HepG2 (cell line): ENCODE data around the gene RBM47. TPM values are rescaled to one million over a fixed set of nuclear protein-coding genes. Genes with fewer than 3 reads are reported as not detected.

Experiments used
- ATAC-seq: fragments of 200-7000 bp; cut with Tn5 transposase; 3 replicates; pipeline ENCODE4 v1.9.1; 2020; ENCODE audit warnings: mild to moderate bottlenecking, moderate library complexity
- BruUV-seq: library from RNA; stranded (reverse); fragments of 400-500 nt; replicated peaks from 2 replicates; lab custom pipeline; 2021; lab: Mats Ljungman, UMichigan
- CTCF ChIA-PET: fragments of 300-600 bp; formaldehyde crosslinking; extraction: SDS; loops from one replicate; lab custom pipeline; 2021; ENCODE audit warnings: low total read pairs, inconsistent platforms, low intra/inter-chr PET ratio; lab: Yijun Ruan, JAX
- POLR2A ChIA-PET: fragments of 350-600 bp; sonication (Branson Sonifier 250); formaldehyde crosslinking; loops from one replicate; lab custom pipeline; 2020; ENCODE audit warnings: antibody characterized with exemption, inconsistent platforms; lab: Yijun Ruan, JAX
- DNase-seq: peaks from one replicate; pipeline ENCODE4 v3.0.0-alpha.2; 2015; ENCODE audit warnings: low spot score
- FAIRE-seq: peaks from 3 replicates; lab custom pipeline; 2011; peaks lifted over from hg19 to GRCh38; lab: Jason Lieb, UNC
- H2AFZ ChIP-seq: one replicate; pipeline ENCODE4 v1.6.1; 2011; ENCODE audit warnings: low read length, inconsistent platforms
- H3K27ac ChIP-seq: fragments of 300-600 bp; 3 replicates; pipeline ENCODE4 v1.8.0; 2011; ENCODE audit warnings: mixed run types, mild to moderate bottlenecking, mixed read lengths, low read length, inconsistent platforms; ENCODE audit not compliant: insufficient read depth; ENCODE audit errors: extremely low read length
- H3K27me3 ChIP-seq, 2 experiments: fragments of 200-600 bp in 1 of 2; 2 replicates in 1 of 2; 3 replicates in 1 of 2; pipeline versions ENCODE4 v1.6.0 to v1.8.0; 2011; ENCODE audit warnings: low read length in 2 of 2, mild to moderate bottlenecking in 2 of 2, moderate library complexity in 2 of 2, inconsistent platforms in 1 of 2; ENCODE audit not compliant: insufficient read depth in 2 of 2, control insufficient read depth in 1 of 2
- H3K36me3 ChIP-seq, 2 experiments: fragments of 200-600 bp in 1 of 2; replicated peaks in 1 of 2; 2 replicates in 1 of 2; 3 replicates in 1 of 2; pipeline versions ENCODE4 v1.5.1 to v1.8.0; 2011; ENCODE audit warnings: low read length in 2 of 2, inconsistent platforms in 1 of 2; ENCODE audit not compliant: insufficient read depth in 2 of 2, control insufficient read depth in 1 of 2
- H3K4me1 ChIP-seq: 2 replicates; pipeline ENCODE4 v1.5.1; 2012; ENCODE audit warnings: low read length, inconsistent platforms; ENCODE audit not compliant: insufficient read depth
- H3K4me2 ChIP-seq: 2 replicates; pipeline ENCODE4 v1.6.0; 2011; ENCODE audit warnings: low read depth, low read length, inconsistent platforms
- H3K4me3 ChIP-seq, 3 experiments: fragments of 200-600 bp in 1 of 3; sonication (generic), shearing (Covaris generic) in 1 of 3; replicated peaks in 1 of 3; 2 replicates each; pipeline ENCODE4 v1.5.1; 2011 to 2016; ENCODE audit warnings: low read length in 3 of 3, inconsistent platforms in 2 of 3, low read depth in 2 of 3, mild to moderate bottlenecking in 2 of 3, control low read depth in 1 of 3, mixed read lengths in 1 of 3; ENCODE audit not compliant: insufficient read depth in 1 of 3
- H3K79me2 ChIP-seq: one replicate; pipeline ENCODE4 v1.6.1; 2011; ENCODE audit warnings: low read length, inconsistent platforms; ENCODE audit not compliant: insufficient read depth
- H3K9ac ChIP-seq: 2 replicates; pipeline ENCODE4 v1.6.0; 2011; ENCODE audit warnings: mild to moderate bottlenecking, low read depth, low read length, inconsistent platforms; ENCODE audit not compliant: insufficient read depth
- H3K9me3 ChIP-seq: 2 replicates; pipeline ENCODE4 v1.5.1; 2012; ENCODE audit warnings: mild to moderate bottlenecking, low read length
- H4K20me1 ChIP-seq: 2 replicates; pipeline ENCODE4 v1.6.0; 2011; ENCODE audit warnings: inconsistent platforms, mild to moderate bottlenecking, low read length, moderate library complexity; ENCODE audit not compliant: insufficient read depth
- CHCHD3 ChIP-seq: sonication (generic); formaldehyde crosslinking; IDR thresholded peaks from 2 replicates; pipeline ENCODE4 v1.8.0; 2022; ENCODE audit warnings: mild to moderate bottlenecking, missing genetic modification reagents, moderate library complexity
- PCBP2 ChIP-seq: fragments of 200-400 bp; formaldehyde crosslinking; optimal IDR thresholded peaks from 2 replicates; pipeline ENCODE3; 2018; ENCODE audit warnings: low read length, low read depth; ENCODE audit not compliant: poor library complexity, severe bottlenecking
- PRPF4 ChIP-seq: fragments of 200-400 bp; formaldehyde crosslinking; IDR thresholded peaks from 2 replicates; pipeline ENCODE4 v1.6.1; 2016; ENCODE audit warnings: low read length, low read depth; ENCODE audit not compliant: poor library complexity, severe bottlenecking
- TFDP1 ChIP-seq: IDR thresholded peaks from 2 replicates; pipeline ENCODE4 v1.6.1; 2016; ENCODE audit warnings: missing compliant biosample characterization, missing genetic modification reagents, borderline replicate concordance
- WGBS: methylation state at CpG from one replicate; pipeline ENCODE4 v1.1.6; 2017; ENCODE audit warnings: low lambda C conversion rate; 5-methylcytosine and 5-hydroxymethylcytosine counted together
- in situ Hi-C: cut with HindIII; loops from 2 replicates; pipeline ENCODE4 v1.10.0; 2017; ENCODE audit warnings: low pct_unique_long_range_greater_than_20kb; ENCODE audit not compliant: extremely low pct_ligation_motif_present
- intact Hi-C: fragments of 100-400 bp; cut with micrococcal nuclease; formaldehyde crosslinking; loops from one replicate; pipeline ENCODE4 v1.10.0; 2022; ENCODE audit not compliant: unreplicated experiment
- polyA plus RNA-seq, 8 experiments: library from polyadenylated mRNA; depleted of rRNA in 3 of 8; stranded (reverse) in 7 of 8; unstranded in 1 of 8; fragments of >200 nt; fragmentation: Illumina TruSeq in 4 of 8; extraction: Trizol in 4 of 8; gene quantifications; 2 replicates each; pipeline versions ENCODE4 v1.2.1 to v1.2.3, GENCODE V29; 2011 to 2016; ENCODE audit warnings: low read depth in 4 of 8, missing spikeins in 1 of 8, mixed read lengths in 1 of 8; ENCODE audit not compliant: insufficient read depth in 1 of 8
- total RNA-seq, 5 experiments: library from RNA; depleted of rRNA; stranded (reverse); fragments of >200 nt; fragmentation: Illumina TruSeq; extraction: Trizol; gene quantifications; 2 replicates each; pipeline ENCODE4 v1.2.3, GENCODE V29; 2016; ENCODE audit warnings: low read depth in 1 of 5
- TF ChIP-seq, protein P1 (sequence below): sonication (generic); formaldehyde crosslinking; IDR thresholded peaks from 2 replicates; pipeline ENCODE4 v1.5.1; 2020; ENCODE audit warnings: missing genetic modification reagents, mild to moderate bottlenecking, borderline replicate concordance
- TF ChIP-seq, protein P2 (sequence below): IDR thresholded peaks from 2 replicates; pipeline ENCODE4 v1.6.1; 2018; ENCODE audit warnings: missing genetic modification reagents, mild to moderate bottlenecking, missing compliant biosample characterization

The RBM47 gene
- total and polyA plus RNA-seq, 2 of the 13 experiments (the other 11 are each of a cell fraction or from before 2014, with no cell fraction given) = 1.2 to 2.5 TPM

DNA sequence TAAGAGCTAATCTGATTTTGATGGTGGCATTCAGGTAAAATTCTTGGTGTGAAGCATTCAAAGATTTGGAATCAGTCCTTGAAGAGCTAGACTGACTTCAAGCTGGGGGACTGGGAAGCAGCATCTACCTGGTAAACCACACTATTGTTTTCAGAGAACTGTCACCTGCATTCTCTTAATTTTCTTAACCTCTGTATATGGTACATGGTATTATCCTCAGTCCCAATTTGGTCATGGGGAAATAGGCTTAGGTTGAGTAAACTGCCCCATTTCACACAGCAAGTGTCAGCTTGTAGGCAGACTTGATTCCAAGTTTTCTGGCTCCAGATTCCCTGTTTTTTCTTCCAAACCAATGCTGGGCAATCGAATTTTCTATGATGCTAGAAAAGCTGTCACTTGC, 190.1 kb downstream of the RBM47 start:
- BruUV-seq = no TSS peak
- no peak overlapping the region for H3K4me2 ChIP-seq
- H3K4me1 ChIP-seq = peaks cover 12% of the 10 kb centered on the region
- FAIRE-seq = no peak
- ChIA-PET POLR2A (no interaction called here), CTCF (no interaction called here)
- no peak overlapping the region for H3K4me3 ChIP-seq
- TF ChIP-seq, protein P1, sequence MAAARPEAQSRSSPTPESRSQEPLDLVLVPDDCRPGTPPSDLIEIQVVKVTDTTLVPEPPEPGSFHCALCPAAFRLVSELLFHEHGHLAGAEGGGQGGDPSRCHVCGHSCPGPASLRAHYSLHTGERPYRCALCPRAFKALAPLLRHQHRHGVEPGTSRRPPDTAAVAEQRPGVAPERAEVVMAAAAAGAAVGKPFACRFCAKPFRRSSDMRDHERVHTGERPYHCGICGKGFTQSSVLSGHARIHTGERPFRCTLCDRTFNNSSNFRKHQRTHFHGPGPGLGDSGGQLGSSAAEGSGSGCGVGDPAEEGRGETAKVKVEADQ (CRISPR knock-in tag) = no peak
- TF ChIP-seq TFDP1 (CRISPR knock-in tag) = no peak
- intact Hi-C loops (no loop called here), in situ Hi-C loops (no loop called here)
- no peak overlapping the region for H3K9ac ChIP-seq
- 7% methylated on average over 1 of the region's 1 CpG for WGBS
- no peak overlapping the region for H3K27ac ChIP-seq
- no peak overlapping the region for H2AFZ ChIP-seq
- H3K79me2 ChIP-seq = no peaks in the 10 kb centered on the region
- H3K9me3 ChIP-seq = no peaks in the 10 kb centered on the region
- no peak for ATAC-seq
- H4K20me1 ChIP-seq = no peaks in the 10 kb centered on the region
- no peaks in the 10 kb centered on the region for H3K36me3 ChIP-seq
- no peaks in the 10 kb centered on the region for H3K27me3 ChIP-seq
- no peak for DNase-seq

DNA sequence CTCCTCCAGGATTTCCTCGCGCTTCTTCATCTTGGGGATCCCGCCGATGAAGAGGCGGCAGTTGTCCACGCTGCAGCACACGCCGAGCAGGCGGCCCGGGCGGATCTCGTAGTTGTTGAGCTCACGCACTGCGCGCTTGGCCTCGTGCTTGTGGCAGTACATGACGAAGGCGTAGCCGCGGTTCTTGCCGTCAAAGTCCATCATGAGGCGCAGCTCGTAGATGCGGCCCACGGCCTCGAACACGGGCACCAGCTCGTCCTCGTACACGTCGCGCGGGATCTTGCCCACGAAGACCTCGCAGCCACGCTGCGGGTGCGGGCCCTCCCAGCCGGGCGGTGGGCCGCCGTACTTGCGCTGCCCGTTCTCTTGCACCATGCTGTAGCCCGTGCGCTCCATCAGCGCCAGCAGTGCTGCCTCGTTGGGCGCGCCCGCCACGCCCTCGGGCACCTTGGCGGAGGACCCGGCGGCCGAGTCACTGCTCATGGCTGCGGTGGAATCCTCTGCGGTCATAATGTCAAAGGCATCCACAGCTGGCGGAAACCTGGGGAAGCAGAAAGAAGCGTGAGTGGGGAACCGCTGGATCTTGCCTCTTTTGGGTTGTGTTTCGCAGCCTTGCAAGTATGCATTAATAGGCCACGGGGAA, 191.2 kb downstream of the RBM47 start:
- Histone ChIP-seq H3K9me3 (no peaks in the 10 kb centered on the region), H3K9ac (no peak overlapping the region), H2AFZ (no peak overlapping the region), H3K4me1 (peaks cover 12% of the 10 kb centered on the region), H3K36me3 (no peaks in the 10 kb centered on the region), H4K20me1 (no peaks in the 10 kb centered on the region), H3K79me2 (no peaks in the 10 kb centered on the region), H3K4me3 (no peak overlapping the region), H3K4me2 (no peak overlapping the region), H3K27me3 (no peaks in the 10 kb centered on the region), H3K27ac (no peak overlapping the region)
- WGBS = 95% methylated on average over 64 of the region's 64 CpGs
- BruUV-seq = no TSS peak
- in situ Hi-C loops = no loop called here
- intact Hi-C loops = no loop called here
- ChIA-PET POLR2A (no interaction called here), CTCF (no interaction called here)
- TF ChIP-seq, protein P2, sequence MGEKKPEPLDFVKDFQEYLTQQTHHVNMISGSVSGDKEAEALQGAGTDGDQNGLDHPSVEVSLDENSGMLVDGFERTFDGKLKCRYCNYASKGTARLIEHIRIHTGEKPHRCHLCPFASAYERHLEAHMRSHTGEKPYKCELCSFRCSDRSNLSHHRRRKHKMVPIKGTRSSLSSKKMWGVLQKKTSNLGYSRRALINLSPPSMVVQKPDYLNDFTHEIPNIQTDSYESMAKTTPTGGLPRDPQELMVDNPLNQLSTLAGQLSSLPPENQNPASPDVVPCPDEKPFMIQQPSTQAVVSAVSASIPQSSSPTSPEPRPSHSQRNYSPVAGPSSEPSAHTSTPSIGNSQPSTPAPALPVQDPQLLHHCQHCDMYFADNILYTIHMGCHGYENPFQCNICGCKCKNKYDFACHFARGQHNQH = no peak
- TF ChIP-seq PRPF4 (no peak), CHCHD3 (no peak), PCBP2 (no peak)
- ATAC-seq (no peak), FAIRE-seq (no peak), DNase-seq (no peak)
